Activated CD4-positive, alpha-beta T cell treated with anti-CD3 and anti-CD28 coated beads, Interleukin-2, amount 50 U/mL, for 48 hours (primary cell): ENCODE measurements around the gene SENP7.
"Not testable (repeated sequence)": the region's sequence is repeated elsewhere in the genome, so short reads cannot be mapped to it uniquely, and the experiment has no call there.

Source experiments
- DNase-seq, 2 experiments: peaks; one replicate each; pipeline ENCODE4 v3.0.0-alpha.2; 2020

The SENP7 gene

GRCh38 chr3:101319531-101319930, 193.5 kb downstream of the SENP7 start:
- no peak for DNase-seq

GRCh38 chr3:101312545-101312944, 200.5 kb downstream of the SENP7 start:
- DNase-seq = no peak

- DNase-seq = no peak
Measured at GRCh38 chr3:101311676-101312075, 201.3 kb downstream of the SENP7 start.

GRCh38 chr3:101310978-101311375, 202.0 kb downstream of the SENP7 start:
- DNase-seq = no peak

GRCh38 chr3:101308147-101308772, 204.8 kb downstream of the SENP7 start:
- not testable (repeated sequence) for DNase-seq

GRCh38 chr3:101303836-101304235, 209.2 kb downstream of the SENP7 start:
- no peak for DNase-seq

- DNase-seq = no peak
Measured at GRCh38 chr3:101303089-101303731, 209.8 kb downstream of the SENP7 start.

GRCh38 chr3:101300073-101300472, 212.9 kb downstream of the SENP7 start:
- DNase-seq = no peak

GRCh38 chr3:101292027-101292426, 221.0 kb downstream of the SENP7 start:
- DNase-seq = no peak

- no peak for DNase-seq
Measured at GRCh38 chr3:101288294-101288693, 224.7 kb downstream of the SENP7 start.

GRCh38 chr3:101284757-101285156, 228.3 kb downstream of the SENP7 start:
- DNase-seq = no peak

GRCh38 chr3:101281521-101282030, 231.4 kb downstream of the SENP7 start:
- no peak for DNase-seq

GRCh38 chr3:101279765-101280385, 233.1 kb downstream of the SENP7 start:
- no peak for DNase-seq

- no peak for DNase-seq
Measured at GRCh38 chr3:101279162-101279561, 233.8 kb downstream of the SENP7 start.

GRCh38 chr3:101278727-101279126, 234.3 kb downstream of the SENP7 start:
- DNase-seq = no peak
